B cell (primary cell): ENCODE data around the gene HSP90B1.

Source experiments
- EZH2 ChIP-seq: IDR thresholded peaks from 2 replicates; pipeline ENCODE4 v1.6.1; 2012; ENCODE audit warnings: borderline replicate concordance, low read depth, mild to moderate bottlenecking, moderate library complexity, low read length; ENCODE audit not compliant: insufficient read depth, poor library complexity, severe bottlenecking
- TF ChIP-seq, protein P1 (sequence below): fragments of 200-600 bp; IDR thresholded peaks from one replicate; pipeline ENCODE4 v1.8.0; 2022; ENCODE audit warnings: antibody characterized with exemption, mild to moderate bottlenecking

DNA sequence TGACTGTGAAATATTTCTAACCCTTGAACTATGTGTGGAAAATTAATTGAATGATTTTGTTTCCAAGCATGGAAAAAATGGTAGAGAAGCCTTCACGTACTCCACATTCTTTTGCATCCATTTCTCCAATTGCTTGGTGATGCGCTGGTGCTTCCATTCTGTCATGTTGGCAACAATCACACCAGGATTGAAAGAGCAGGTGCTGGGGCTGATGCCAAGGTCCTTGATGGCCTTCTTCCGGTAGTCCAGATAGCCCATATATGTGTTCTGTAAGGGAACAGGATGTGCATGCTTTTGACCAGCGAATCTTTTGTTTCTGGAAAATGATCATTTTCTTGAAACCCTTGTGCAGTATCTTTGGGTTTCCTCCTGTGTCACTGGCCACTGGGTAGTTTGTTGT, 64.0 kb downstream of the HSP90B1 start:
- TF ChIP-seq, protein P1, sequence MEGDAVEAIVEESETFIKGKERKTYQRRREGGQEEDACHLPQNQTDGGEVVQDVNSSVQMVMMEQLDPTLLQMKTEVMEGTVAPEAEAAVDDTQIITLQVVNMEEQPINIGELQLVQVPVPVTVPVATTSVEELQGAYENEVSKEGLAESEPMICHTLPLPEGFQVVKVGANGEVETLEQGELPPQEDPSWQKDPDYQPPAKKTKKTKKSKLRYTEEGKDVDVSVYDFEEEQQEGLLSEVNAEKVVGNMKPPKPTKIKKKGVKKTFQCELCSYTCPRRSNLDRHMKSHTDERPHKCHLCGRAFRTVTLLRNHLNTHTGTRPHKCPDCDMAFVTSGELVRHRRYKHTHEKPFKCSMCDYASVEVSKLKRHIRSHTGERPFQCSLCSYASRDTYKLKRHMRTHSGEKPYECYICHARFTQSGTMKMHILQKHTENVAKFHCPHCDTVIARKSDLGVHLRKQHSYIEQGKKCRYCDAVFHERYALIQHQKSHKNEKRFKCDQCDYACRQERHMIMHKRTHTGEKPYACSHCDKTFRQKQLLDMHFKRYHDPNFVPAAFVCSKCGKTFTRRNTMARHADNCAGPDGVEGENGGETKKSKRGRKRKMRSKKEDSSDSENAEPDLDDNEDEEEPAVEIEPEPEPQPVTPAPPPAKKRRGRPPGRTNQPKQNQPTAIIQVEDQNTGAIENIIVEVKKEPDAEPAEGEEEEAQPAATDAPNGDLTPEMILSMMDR, result no peak
- no peak for TF ChIP-seq EZH2
